T-helper 1 cell treated with Interleukin-12 subunit alpha and Interleukin-12 subunit beta and Interleukin-4 antibody, amounts not matched to agents 30 μg/mL and 1 μg/mL, for 36 hours (primary cell): ENCODE data around the gene TRAPPC10.

Experiments used
- H3K27ac Mint-ChIP-seq: one replicate; pipeline ENCODE4 v1.8.0; 2021; ENCODE audit warnings: mild to moderate bottlenecking, mixed read lengths
- H3K27me3 Mint-ChIP-seq: one replicate; pipeline ENCODE4 v1.8.0; 2021; ENCODE audit warnings: low read depth, mixed read lengths
- H3K36me3 Mint-ChIP-seq: one replicate; pipeline ENCODE4 v1.8.0; 2021; ENCODE audit warnings: low read depth, mixed read lengths
- H3K4me1 Mint-ChIP-seq: one replicate; pipeline ENCODE4 v1.8.0; 2021; ENCODE audit warnings: low read depth, mixed read lengths
- H3K4me3 Mint-ChIP-seq: one replicate; pipeline ENCODE4 v1.8.0; 2021; ENCODE audit warnings: mild to moderate bottlenecking, moderate library complexity, mixed read lengths
- H3K9me3 Mint-ChIP-seq: one replicate; pipeline ENCODE4 v1.8.0; 2021; ENCODE audit warnings: mixed read lengths

The TRAPPC10 gene

GRCh38 chr21:43987509-43987908, 24.6 kb upstream of the TRAPPC10 start:
- no peaks in the 10 kb centered on the region for H3K27me3 Mint-ChIP-seq
- H3K9me3 Mint-ChIP-seq = no peaks in the 10 kb centered on the region
- peaks cover 6% of the 10 kb centered on the region for H3K36me3 Mint-ChIP-seq
- H3K4me3 Mint-ChIP-seq = no peak overlapping the region
- H3K27ac Mint-ChIP-seq = no peak overlapping the region
- H3K4me1 Mint-ChIP-seq = peaks cover 12% of the 10 kb centered on the region

DNA sequence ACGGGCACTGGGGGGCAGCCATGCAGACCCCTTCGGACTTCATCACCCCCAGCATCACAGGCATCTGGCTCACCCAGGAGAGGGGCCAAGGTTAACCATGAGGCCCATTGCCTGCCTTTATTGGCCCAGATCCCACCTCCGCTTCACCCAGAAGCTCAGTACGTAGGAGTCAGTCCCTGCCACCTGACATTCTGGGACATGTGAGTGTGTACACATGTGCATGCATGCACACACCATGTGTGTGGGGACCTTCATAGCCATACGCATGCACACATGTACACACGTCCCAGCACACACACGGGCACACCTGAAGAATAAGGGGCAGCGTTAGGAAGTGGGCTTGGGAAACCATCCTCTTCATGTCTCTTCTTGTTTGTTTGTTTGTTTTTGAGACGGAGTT, 24.1 kb upstream of the TRAPPC10 start:
- H3K4me1 Mint-ChIP-seq = peaks cover 10% of the 10 kb centered on the region
- no peaks in the 10 kb centered on the region for H3K27me3 Mint-ChIP-seq
- peaks cover 6% of the 10 kb centered on the region for H3K36me3 Mint-ChIP-seq
- no peak overlapping the region for H3K27ac Mint-ChIP-seq
- no peak overlapping the region for H3K4me3 Mint-ChIP-seq
- H3K9me3 Mint-ChIP-seq = no peaks in the 10 kb centered on the region

DNA sequence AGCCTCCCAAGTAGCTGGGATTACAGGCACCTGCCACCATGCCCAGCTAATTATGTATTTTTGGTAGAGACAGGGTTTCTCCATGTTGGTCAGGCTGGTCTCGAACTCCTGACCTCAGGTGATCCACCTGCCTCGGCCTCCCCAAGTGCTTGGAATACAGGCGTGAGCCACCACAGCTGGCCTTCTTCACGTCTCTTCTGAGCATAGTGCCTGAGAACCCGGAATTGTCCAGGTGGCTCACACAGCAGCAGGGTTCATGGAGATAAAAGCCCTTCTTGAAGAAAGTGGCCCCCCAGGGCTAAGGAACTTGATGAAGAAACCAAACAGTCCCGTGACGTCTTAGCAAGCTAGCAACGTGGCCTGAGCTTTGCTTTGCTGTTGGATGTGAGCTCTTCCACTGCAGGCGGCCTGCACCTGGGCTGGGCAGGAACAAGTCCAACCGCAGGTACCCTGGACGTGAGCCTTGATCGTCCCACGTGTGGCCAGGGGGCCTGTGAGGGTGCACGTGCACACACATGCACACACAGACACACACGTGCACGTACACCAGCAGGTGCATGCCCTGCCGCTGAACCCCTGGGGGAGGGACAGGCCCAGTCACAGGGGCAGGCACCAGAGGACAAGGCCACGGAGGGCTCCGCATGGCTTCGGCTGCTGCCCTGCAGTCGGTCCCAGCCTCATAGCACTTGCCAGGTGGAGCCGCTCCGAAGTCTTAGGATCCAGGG, 23.4 kb upstream of the TRAPPC10 start:
- peaks cover 6% of the 10 kb centered on the region for H3K36me3 Mint-ChIP-seq
- H3K4me3 Mint-ChIP-seq = no peak overlapping the region
- no peak overlapping the region for H3K27ac Mint-ChIP-seq
- no peaks in the 10 kb centered on the region for H3K9me3 Mint-ChIP-seq
- H3K27me3 Mint-ChIP-seq = no peaks in the 10 kb centered on the region
- peaks cover 10% of the 10 kb centered on the region for H3K4me1 Mint-ChIP-seq

GRCh38 chr21:43989401-43989800, 22.7 kb upstream of the TRAPPC10 start:
- H3K36me3 Mint-ChIP-seq = peaks cover 2% of the 10 kb centered on the region
- no peak overlapping the region for H3K4me3 Mint-ChIP-seq
- H3K4me1 Mint-ChIP-seq = peaks cover 10% of the 10 kb centered on the region
- no peaks in the 10 kb centered on the region for H3K27me3 Mint-ChIP-seq
- H3K9me3 Mint-ChIP-seq = no peaks in the 10 kb centered on the region
- H3K27ac Mint-ChIP-seq = no peak overlapping the region

GRCh38 chr21:43991447-43991991, 20.6 kb upstream of the TRAPPC10 start:
- Mint-ChIP-seq H3K27me3 (no peaks in the 10 kb centered on the region), H3K36me3 (no peaks in the 10 kb centered on the region), H3K4me3 (no peak overlapping the region), H3K4me1 (no peaks in the 10 kb centered on the region), H3K9me3 (no peaks in the 10 kb centered on the region), H3K27ac (no peak overlapping the region)

DNA sequence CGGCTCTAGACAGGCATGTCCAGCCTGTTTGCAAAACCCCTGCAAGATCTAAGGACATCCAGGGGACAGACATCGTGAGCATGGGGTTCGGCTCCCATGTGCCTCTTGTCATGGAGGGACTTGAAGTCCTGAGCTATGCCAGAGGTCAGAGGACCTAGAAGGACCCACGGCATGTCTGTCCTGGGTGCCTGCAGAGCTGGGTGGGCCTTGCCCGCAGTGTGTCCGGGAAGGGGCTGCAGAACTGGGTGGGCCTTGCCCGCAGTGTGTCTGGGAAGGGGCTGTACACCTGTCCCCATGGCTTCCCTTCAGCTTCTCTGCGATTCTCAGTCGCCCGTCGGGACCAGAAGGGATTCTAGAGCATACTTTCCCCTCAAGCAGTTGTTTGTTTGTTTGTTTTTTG, 20.0 kb upstream of the TRAPPC10 start:
- H3K27me3 Mint-ChIP-seq = peaks cover 4% of the 10 kb centered on the region
- no peaks in the 10 kb centered on the region for H3K4me1 Mint-ChIP-seq
- no peak overlapping the region for H3K27ac Mint-ChIP-seq
- no peaks in the 10 kb centered on the region for H3K9me3 Mint-ChIP-seq
- H3K36me3 Mint-ChIP-seq = no peaks in the 10 kb centered on the region
- no peak overlapping the region for H3K4me3 Mint-ChIP-seq

- H3K4me3 Mint-ChIP-seq = no peak overlapping the region
- no peak overlapping the region for H3K27ac Mint-ChIP-seq
- H3K9me3 Mint-ChIP-seq = no peaks in the 10 kb centered on the region
- peaks cover 4% of the 10 kb centered on the region for H3K27me3 Mint-ChIP-seq
- H3K4me1 Mint-ChIP-seq = no peaks in the 10 kb centered on the region
- no peaks in the 10 kb centered on the region for H3K36me3 Mint-ChIP-seq
These were observed 18.6 kb upstream of the TRAPPC10 start for GRCh38 chr21:43993420-43993934.

DNA sequence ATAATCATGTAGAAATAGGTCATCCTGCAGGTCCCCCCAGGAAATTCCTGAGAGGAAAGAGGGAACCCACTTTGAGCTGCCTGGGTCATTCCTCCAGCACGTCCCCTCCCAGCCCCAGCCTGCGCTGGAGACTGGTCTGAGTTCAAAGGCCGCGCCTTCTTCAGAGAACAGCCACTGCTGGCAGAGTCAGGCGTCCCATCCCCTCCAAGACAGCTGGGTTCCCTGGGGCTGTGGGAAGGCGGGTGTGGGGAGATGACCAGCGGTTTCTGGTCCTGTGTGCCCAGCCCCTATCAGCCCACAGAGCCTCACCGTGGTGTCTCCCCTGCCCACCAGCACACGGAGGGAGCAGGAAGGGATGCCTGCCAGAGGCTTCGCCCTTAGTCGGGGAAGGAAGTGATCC, 18.0 kb upstream of the TRAPPC10 start:
- Mint-ChIP-seq H3K36me3 (no peaks in the 10 kb centered on the region), H3K27me3 (peaks cover 4% of the 10 kb centered on the region), H3K27ac (no peak overlapping the region), H3K4me3 (no peak overlapping the region), H3K9me3 (no peaks in the 10 kb centered on the region), H3K4me1 (no peaks in the 10 kb centered on the region)

GRCh38 chr21:43994646-43995045, 17.5 kb upstream of the TRAPPC10 start:
- Mint-ChIP-seq H3K9me3 (no peaks in the 10 kb centered on the region), H3K27me3 (peaks cover 4% of the 10 kb centered on the region), H3K4me3 (no peak overlapping the region), H3K4me1 (no peaks in the 10 kb centered on the region), H3K36me3 (no peaks in the 10 kb centered on the region), H3K27ac (no peak overlapping the region)

DNA sequence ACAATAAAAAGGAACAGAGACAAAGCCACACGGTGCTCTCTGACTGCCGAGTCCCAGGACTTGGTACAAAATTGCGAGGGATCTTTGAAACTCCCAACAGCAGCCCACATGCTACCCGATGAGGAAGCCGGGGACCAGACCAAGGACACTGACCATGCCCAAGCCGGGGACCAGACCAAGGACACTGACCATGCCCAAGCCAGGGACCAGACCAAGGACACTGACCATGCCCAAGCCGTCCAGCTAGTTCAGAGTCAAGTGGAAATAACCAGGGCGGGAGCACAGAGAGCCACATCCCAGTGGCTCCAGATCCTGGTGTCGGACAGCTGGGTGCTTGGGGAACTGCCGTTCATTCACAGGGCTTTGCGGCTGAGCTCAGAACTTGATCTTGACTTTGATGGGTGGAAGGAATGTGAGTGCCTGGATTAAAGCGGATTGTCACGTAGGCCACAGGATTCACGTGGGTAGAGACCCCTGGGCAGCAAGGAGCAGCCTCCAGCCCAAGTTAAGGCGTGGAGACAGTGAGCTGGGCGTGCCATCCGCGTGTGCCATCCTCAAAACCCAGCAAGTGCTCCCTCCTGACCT, 16.5 kb upstream of the TRAPPC10 start:
- no peaks in the 10 kb centered on the region for H3K9me3 Mint-ChIP-seq
- H3K27ac Mint-ChIP-seq = no peak overlapping the region
- H3K27me3 Mint-ChIP-seq = peaks cover 8% of the 10 kb centered on the region

DNA sequence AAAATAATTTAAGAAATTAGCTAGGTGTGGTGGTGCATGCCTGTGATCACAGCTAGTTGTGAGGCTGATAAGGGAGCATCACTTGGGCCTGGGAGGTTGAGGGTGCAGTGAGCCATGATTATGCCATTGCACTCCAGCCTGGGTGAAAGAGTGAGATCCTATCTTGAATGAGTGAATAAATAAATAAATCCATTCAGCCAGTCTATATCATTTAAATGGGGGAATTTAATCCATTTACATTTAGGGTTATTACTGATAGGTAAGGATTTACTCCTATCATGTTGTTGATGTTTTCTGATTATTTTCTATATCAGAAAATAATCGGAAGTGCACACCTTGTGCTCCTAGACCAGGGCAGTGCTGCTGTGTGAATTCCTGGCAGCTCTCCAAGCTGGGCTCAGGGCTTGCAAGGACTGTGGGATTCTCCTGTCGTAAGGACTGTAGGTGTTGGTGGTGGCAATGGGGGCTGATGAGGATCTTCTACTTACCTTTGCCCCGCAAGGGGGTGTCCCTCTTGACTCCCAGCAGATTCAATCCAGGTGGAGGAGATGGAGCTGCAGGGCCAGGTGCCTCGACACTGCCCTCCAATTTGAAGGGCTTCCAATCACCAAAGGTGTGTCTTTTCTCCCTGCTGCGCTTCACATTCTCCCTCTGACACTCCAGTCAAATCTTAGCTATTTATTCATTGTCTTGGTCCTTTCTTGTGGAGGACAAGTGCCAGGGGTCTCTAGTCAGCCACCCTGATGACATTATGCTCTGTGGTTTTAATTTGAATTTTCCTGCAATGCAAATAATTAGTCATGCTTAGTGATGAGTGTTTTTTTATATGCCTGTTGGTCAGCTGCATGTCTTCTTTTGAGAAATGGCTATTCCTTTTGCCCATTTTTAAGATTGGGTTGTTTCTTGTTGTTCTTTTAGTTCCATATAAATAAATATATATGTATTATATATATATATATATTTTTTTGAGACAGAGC, 14.1 kb upstream of the TRAPPC10 start:
- H3K4me1 Mint-ChIP-seq = no peaks in the 10 kb centered on the region
- peaks cover 8% of the 10 kb centered on the region for H3K27me3 Mint-ChIP-seq
- no peak overlapping the region for H3K4me3 Mint-ChIP-seq
- H3K27ac Mint-ChIP-seq = no peak overlapping the region
- H3K9me3 Mint-ChIP-seq = no peaks in the 10 kb centered on the region
- H3K36me3 Mint-ChIP-seq = no peaks in the 10 kb centered on the region

More for the DNA sequence above, 16.5 kb upstream of the TRAPPC10 start:
- H3K4me1 Mint-ChIP-seq = no peaks in the 10 kb centered on the region
- no peaks in the 10 kb centered on the region for H3K36me3 Mint-ChIP-seq
- no peak overlapping the region for H3K4me3 Mint-ChIP-seq

GRCh38 chr21:44000360-44000759, 11.7 kb upstream of the TRAPPC10 start:
- peaks cover 8% of the 10 kb centered on the region for H3K27me3 Mint-ChIP-seq
- H3K36me3 Mint-ChIP-seq = no peaks in the 10 kb centered on the region
- H3K27ac Mint-ChIP-seq = no peak overlapping the region

GRCh38 chr21:44002511-44002910, 9.6 kb upstream of the TRAPPC10 start:
- Mint-ChIP-seq H3K4me1 (no peaks in the 10 kb centered on the region), H3K27ac (no peak overlapping the region), H3K9me3 (no peaks in the 10 kb centered on the region), H3K4me3 (no peak overlapping the region), H3K27me3 (peaks cover 6% of the 10 kb centered on the region), H3K36me3 (no peaks in the 10 kb centered on the region)

More at GRCh38 chr21:44000360-44000759, 11.7 kb upstream of the TRAPPC10 start:
- Mint-ChIP-seq H3K4me1 (no peaks in the 10 kb centered on the region), H3K9me3 (no peaks in the 10 kb centered on the region), H3K4me3 (no peak overlapping the region)

- H3K4me1 Mint-ChIP-seq = no peaks in the 10 kb centered on the region
- H3K27me3 Mint-ChIP-seq = peaks cover 8% of the 10 kb centered on the region
- no peak overlapping the region for H3K4me3 Mint-ChIP-seq
- H3K27ac Mint-ChIP-seq = no peak overlapping the region
- no peaks in the 10 kb centered on the region for H3K9me3 Mint-ChIP-seq
- H3K36me3 Mint-ChIP-seq = no peaks in the 10 kb centered on the region
These were observed 8.7 kb upstream of the TRAPPC10 start for GRCh38 chr21:44003307-44003966.
